GM18499 (cell line): ENCODE measurements around the gene ARID3C.

Source experiments
- ATAC-seq: cut with Tn5 transposase; IDR thresholded peaks from one replicate; pipeline ENCODE4 v1.9.1; 2021; ENCODE audit warnings: moderate number of reproducible peaks; ENCODE audit not compliant: insufficient read depth, unreplicated experiment

Gene ARID3C

DNA sequence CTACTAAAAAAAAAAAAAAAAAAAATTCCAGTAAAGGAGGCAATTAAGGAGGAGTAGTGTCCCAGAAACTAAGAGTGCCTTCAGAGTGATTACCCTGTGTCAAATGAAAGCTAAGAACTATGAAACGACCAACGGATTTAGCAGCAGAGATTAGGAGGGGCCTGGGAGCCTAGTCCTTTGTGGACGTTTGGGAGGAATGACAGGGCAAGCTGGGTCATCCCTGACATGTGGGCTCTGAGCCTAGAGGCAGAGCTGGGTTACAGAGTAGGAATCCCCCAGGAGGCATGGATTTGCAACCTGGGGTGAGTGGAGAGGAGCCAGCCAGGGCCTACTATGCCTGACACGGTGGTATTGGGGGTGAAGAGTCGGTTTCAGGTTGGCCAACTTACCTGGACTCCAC lies 4.3 kb upstream of the ARID3C start:
- ATAC-seq, result no peak

- no peak for ATAC-seq
These were observed 1.7 kb upstream of the ARID3C start for GRCh38 chr9:34630402-34631154.

DNA sequence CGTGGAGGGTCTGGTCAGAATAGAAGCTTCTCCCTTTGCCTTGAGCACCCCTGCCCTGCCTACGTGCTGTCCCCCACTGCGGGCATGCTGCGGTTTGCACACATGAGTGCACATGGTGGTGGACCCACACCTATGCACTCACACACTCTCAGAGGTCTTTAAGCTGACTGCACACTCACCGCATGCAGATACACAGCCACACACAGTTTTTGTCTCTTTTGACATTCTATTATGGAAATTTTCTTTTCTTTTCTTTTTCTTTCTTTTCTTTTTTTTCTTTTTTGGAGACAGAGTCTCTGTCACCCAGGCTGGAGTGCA lies 584 bp upstream of the ARID3C start:
- no peak for ATAC-seq

- no peak for ATAC-seq
These were observed 880 bp downstream of the ARID3C start for GRCh38 chr9:34627716-34628655.

GRCh38 chr9:34625186-34625486 lies 3.7 kb downstream of the ARID3C start:
- ATAC-seq, result no peak

- no peak for ATAC-seq
These were observed 4.2 kb downstream of the ARID3C start for GRCh38 chr9:34624475-34625185.

DNA sequence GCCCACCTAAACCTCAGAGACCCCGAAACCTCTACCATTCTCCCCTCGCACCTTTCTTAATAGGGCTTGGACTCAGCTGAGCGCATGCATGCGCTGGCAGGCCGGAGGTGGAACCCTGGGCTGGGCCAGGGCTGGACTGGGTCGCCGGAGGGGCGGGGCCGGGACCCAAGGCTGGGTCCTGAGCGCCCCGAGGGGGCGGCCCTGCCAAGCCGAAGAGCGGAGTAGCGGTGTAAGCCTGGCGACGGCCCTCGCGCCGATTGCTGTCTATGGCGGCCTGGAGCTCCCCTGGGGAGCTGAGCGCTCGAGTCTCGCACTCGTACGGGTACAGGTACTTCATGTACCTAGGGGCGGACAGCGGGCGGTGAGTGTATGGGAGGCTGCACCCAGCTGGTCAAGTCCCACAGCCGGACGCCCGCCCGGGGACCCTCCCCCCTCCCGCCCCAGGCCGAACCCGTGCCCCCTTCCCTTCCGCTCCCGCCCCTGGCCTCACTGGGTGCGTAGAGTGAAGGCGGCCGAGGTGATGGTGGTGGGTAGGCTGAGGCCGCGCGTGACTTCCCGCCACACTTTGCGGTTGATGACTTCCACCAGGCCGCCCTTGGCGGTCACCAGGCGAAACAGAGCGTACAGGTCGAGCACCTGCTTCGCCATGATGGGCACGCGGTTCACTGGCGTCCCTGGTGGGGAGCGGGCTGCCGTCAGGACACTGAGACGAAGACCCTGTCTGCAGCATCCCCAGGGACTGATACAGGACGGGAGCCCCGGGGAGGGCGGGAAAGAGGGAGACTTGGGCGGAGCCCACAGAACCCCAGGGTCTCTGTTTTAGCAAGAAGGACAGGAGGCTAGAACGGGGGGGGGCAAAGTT lies 5.3 kb downstream of the ARID3C start:
- ATAC-seq, result no peak

- ATAC-seq, result peak; percentile 90
These were observed 8.5 kb downstream of the ARID3C start, which contains the start of gene DCTN3 for GRCh38 chr9:34620061-34620994. TSS of gene DCTN3 (minus strand) at chr9:34620495. CDS start at chr9:34620464, 31 bp downstream.

DNA sequence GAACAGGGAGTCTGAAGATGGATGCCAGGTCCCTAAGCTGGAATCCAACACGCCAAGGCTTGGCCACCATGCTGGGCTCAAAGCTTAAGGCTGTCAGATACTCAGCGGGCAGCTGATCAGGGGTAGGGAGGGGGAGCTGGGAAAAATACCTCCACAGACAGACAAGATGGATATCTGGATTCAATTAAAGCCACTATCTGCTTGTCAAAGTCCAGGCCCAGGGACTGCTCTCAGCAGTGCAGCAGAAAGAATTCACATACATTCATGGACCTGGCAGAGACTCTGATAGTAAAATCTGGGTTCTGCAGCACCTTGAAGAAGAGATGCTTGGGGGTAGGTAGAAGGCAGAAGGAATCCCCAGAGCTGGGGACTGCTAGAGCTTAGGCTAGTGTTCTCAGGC lies 13.7 kb downstream of the ARID3C start:
- ATAC-seq, result no peak

DNA sequence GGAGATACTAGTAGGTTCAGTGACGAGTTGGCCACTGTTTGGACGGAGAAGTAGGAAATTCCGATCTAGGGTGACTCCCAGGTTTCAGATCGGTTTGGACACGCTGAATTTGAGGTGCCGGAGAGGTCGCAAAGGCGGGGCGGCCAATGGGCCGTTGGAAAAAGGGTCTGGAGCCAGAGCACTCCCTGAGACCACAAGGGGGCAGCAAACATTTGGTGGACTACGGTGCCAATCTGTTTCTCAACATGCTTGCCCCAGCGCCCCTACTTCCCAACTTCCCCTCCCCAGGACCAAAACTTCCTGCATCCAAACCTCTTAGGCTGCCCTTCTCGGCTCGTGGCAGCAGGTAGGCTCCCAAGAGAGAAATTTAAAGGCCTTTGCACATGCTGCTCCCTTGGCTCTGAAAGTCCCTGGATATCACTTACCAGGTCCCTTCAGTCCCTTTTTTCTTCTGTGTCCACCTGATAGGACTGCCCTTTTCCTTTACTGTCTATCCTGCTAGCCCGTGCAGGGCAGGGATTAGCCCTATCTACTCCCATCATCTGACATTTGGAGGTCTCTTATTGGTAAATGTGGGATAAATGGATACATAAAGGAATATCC lies 16.0 kb downstream of the ARID3C start:
- no peak for ATAC-seq

DNA sequence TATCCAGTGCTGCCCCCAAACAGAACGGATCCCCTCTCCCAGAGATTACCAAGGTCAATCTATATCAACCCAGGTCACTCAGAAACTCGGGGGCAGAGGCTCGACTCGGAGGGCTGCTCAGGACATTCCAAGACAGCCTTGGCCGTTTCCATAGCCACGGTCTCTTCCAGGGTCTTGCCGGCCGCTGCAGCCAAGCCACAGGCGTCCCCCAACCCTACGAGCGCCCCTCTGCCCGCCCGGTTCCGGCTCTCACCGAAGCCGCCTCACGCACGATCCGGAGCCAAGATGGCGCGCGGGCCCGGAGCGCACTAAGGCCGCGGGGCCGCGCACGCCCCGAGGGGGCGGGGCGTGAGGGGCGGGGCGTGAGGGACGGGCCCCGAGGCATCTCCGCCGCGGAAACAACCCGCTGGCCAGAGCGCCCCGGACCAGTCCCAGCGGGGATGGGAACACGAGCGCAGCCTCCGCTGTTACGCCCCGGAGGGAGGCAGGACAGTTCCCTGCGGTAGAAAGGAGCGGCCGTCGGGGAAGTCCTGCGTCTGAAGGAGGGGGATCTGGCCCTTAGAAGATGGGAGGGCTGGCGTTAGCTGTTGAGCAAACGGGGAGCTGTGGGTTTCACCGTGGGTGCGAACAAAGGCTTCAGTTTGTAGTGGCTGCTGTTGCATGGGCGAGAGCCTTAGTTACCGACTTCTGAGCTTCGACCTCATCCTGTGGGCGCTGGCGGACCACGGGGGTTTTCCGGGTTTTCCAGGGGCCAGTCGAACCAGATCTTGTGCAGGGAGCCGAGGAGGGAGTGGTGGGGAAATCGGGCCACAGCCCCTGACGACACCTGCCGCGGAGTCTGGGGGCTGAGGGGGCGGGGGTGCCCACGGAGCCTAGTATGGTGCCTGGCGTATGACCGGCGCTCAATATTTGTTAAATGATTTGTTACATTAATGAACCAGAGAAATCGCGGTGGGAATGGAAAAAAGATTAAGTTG lies 16.8 kb downstream of the ARID3C start, which contains the start of gene RPP25L:
Gene RPP25L, minus strand, starts transcription at position 287 of the 977 bp plus-strand sequence. CDS start 801 bp downstream, outside the sequence.
- no peak for ATAC-seq

- ATAC-seq, result no peak
These were observed 17.5 kb downstream of the ARID3C start for GRCh38 chr9:34611251-34611810.

- no peak for ATAC-seq
These were observed 18.2 kb downstream of the ARID3C start for GRCh38 chr9:34610434-34611206.

DNA sequence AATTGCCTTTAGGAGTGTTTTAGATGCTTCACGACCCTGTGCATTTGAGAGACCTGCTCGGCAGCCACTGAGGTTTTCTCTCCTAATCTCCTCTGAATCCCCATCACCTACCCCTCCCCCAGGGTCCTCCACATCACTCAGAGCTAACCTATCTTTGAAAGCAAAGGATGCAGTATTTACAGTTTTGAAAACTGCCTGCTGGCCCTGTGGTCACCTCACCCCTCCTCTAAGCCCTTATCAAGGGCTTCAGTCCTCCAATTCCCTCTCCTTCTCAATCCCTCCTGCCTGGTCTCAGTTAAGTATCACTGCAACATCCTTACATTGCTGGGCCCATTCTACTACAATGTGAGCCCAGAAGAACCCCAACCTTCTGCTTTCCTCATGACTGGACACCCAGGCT lies 21.5 kb downstream of the ARID3C start:
- ATAC-seq, result no peak

- no peak for ATAC-seq
These were observed 22.0 kb downstream of the ARID3C start for GRCh38 chr9:34606905-34607304.

DNA sequence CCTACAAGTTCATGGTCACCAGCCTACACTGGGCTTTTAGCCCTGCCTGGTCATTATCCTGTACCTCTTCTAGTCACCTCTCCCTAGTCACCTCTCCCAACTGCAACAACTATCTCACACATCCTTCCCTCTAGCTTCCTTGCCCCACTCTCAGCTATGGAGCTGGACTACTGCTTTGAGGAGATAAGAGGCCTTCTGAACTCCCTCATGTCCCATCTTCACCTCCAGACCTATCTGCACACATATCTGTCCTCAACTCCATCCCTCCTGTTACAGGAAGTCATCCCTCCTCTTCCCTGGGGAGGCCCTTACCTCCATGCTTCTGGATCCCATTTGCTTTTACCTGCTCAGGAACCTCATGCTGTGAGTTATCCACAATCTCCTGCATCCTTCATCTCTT lies 22.7 kb downstream of the ARID3C start:
- ATAC-seq, result no peak
